GM21360 (cell line): ENCODE data around the gene CSK.
"Not testable (repeated sequence)": the region's sequence is repeated elsewhere in the genome, so short reads cannot be mapped to it uniquely, and the experiment has no call there.

Experiments used
- ATAC-seq: cut with Tn5 transposase; IDR thresholded peaks from one replicate; pipeline ENCODE4 v1.9.1; 2021; ENCODE audit warnings: mild to moderate bottlenecking, moderate library complexity; ENCODE audit not compliant: unreplicated experiment

Gene CSK

DNA sequence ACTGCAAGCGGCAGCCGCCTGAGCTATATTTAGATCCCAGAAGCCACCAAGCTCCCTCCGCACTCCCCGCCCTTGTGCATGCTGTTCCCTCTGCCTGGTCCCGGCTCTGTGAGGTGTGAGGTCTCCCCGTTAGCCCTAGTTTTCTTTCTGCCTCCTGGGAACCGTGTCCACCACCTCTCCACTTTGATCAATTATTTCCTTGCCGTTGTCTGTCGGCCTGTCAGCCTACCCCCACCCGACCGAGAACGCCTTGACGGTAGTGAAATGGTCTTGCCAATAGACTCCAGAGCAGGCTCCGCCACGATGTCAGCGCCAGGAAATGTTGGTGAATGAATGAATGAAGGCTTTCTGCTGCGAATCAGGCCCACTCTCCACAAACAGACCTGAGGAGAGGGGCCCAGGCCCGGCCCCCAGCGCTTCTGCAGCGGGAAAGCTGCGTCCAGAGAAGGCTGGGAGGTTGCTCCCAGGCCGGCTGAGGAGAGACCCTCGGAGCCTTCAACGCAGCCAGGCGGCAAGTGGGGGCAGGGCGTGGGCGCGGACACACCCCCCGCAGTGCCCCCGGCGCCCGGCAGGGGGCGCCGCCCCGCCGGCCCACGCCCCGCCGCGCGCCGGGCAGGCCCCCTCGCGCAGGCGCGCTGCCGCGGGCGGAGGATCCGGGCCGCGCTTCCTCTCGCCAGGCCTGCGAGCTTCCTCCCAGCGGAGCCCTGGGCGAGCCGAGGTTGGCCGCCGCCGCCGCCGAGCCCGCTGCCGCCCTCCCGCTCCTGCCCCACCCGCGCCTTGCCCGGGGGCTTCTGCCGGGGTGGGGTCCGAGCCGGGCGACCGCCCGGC, at the start of gene CSK:
Gene CSK, plus strand, starts transcription at position 650 of the 828 bp plus-strand sequence. CDS start 16,218 bp downstream, outside the sequence.
- peak; percentile 30 for ATAC-seq

- ATAC-seq: no peak
Measured at GRCh38 chr15:74732846-74733245, 49.0 kb upstream of the CSK start.

DNA sequence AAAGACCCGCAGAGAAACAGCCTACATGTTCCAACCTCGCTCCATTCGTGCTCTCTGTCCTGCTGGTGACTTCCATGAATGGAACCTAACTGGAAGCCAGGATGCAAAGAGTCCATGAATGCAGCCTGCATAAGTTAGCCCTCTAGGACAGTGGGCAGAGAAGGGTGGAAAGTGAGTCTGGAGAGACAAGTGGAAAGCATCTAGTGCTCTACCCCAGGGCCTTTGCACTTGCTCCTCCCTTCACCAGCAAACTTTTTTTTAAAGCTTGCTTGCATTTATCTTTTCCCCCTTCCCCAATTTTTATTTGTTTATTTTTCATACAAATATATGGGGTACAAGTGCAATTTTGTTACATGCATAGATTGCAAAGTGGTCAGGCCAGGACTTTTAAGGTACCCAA, 48.6 kb upstream of the CSK start:
- ATAC-seq: no peak

DNA sequence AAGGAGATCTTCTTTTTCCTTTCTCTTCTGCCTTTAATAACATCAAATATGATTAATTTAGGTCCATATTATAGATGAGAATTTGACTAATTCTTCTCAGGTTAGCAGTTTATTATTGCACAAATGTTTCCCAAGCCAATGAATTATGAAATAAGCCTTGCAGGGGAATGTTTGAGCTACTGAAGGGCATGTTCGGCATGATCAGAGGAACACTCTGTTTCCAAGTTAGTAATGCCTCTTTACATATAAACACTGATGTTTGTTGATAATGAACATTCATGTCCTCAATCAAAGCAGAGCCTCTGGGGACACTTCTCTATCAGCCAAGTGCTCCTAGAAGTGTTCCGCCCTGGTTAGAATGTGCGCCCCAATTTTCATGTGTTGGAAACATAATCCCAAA, 46.6 kb upstream of the CSK start:
- no peak for ATAC-seq

DNA sequence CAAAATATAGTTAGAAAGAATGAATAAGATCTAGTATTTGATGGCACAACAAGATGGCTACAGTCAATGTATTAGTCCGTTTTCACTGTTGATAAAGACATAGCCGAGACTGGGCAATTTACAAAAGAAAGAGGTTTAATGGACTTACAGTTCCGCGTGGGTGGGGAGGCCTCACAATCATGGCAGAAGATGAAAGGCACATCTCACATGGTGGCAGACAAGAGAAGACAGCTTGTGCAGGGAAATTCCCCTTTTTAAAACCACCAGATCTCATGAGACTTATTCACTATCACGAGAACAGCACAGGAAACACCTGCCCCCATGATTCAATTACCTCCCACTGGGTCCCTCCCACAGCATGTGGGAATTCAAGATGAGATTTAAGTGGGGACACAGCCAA, 43.6 kb upstream of the CSK start:
- ATAC-seq: not testable (repeated sequence)

GRCh38 chr15:74742422-74742821, 39.5 kb upstream of the CSK start:
- no peak for ATAC-seq

- no peak for ATAC-seq
Measured at GRCh38 chr15:74746389-74746788, 35.5 kb upstream of the CSK start.

- ATAC-seq: no peak
Measured at GRCh38 chr15:74748322-74748946, 33.4 kb upstream of the CSK start, which contains the start of gene CYP1A2. CYP1A2 (plus strand) TSS chr15:74748845; CDS start chr15:74749739, 894 bp downstream.

DNA sequence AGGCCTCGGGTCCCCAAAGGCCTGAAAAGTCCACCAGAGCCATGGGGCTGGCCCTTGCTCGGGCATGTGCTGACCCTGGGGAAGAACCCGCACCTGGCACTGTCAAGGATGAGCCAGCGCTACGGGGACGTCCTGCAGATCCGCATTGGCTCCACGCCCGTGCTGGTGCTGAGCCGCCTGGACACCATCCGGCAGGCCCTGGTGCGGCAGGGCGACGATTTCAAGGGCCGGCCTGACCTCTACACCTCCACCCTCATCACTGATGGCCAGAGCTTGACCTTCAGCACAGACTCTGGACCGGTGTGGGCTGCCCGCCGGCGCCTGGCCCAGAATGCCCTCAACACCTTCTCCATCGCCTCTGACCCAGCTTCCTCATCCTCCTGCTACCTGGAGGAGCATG, 32.0 kb upstream of the CSK start:
- ATAC-seq: no peak

GRCh38 chr15:74750751-74751150, 31.1 kb upstream of the CSK start:
- no peak for ATAC-seq

GRCh38 chr15:74752011-74752410, 29.9 kb upstream of the CSK start:
- no peak for ATAC-seq

- no peak for ATAC-seq
Measured at GRCh38 chr15:74752531-74752930, 29.3 kb upstream of the CSK start.

DNA sequence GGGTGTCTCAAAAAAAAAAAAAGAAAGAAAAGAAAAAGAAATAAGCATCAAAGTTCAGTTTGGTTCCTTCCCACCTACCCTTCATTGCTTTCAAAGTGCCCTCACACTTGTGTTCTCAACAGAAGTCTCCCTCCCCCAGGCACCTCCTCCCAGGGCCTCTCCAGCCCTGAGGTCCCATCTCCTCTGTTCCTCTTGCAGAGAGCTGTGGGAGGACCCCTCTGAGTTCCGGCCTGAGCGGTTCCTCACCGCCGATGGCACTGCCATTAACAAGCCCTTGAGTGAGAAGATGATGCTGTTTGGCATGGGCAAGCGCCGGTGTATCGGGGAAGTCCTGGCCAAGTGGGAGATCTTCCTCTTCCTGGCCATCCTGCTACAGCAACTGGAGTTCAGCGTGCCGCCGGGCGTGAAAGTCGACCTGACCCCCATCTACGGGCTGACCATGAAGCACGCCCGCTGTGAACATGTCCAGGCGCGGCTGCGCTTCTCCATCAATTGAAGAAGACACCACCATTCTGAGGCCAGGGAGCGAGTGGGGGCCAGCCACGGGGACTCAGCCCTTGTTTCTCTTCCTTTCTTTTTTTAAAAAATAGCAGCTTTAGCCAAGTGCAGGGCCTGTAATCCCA, 27.2 kb upstream of the CSK start:
- no peak for ATAC-seq

DNA sequence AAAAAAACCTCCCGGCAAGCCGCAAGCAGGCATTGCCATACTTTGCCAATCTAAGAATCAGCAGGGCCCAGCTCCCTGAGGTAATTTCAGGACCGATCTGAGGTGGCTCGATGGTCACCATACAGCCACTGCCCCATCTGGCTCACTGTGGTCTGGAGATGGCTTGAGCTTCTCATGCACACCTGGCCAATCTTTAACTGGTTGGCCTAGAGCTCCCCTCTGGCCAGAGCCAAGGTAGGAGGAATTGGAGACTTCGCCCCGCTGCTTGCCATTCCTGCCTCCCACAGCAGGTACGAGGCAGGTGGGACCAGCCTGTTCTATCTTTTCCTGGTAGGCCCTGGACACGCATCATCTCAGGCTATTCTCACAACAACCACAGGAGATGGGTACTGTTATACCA, 23.1 kb upstream of the CSK start:
- no peak for ATAC-seq

- no peak for ATAC-seq
Measured at GRCh38 chr15:74762791-74763150, 19.1 kb upstream of the CSK start.

DNA sequence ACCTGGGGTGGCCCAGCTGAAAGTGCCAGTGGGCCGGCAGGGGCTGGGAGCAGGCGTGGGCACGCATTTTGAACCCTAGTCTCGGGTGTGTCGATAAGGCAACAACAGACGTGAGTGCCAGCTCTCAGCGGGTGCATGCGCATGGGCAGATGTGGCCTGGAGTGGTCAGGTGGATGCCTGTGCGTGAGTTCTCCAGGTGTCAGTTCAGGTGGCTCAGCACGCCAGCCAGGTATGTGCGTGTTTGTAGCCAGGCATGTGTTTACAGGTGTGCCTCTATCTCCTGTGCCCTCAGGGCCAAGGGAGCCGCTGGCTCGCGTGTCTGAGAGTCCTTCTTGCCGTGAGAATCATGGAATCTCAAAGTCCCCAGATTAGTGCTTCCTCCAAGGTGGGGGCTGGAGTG, 18.5 kb upstream of the CSK start:
- ATAC-seq: no peak

- ATAC-seq: no peak
Measured at GRCh38 chr15:74767167-74768098, 14.4 kb upstream of the CSK start.

DNA sequence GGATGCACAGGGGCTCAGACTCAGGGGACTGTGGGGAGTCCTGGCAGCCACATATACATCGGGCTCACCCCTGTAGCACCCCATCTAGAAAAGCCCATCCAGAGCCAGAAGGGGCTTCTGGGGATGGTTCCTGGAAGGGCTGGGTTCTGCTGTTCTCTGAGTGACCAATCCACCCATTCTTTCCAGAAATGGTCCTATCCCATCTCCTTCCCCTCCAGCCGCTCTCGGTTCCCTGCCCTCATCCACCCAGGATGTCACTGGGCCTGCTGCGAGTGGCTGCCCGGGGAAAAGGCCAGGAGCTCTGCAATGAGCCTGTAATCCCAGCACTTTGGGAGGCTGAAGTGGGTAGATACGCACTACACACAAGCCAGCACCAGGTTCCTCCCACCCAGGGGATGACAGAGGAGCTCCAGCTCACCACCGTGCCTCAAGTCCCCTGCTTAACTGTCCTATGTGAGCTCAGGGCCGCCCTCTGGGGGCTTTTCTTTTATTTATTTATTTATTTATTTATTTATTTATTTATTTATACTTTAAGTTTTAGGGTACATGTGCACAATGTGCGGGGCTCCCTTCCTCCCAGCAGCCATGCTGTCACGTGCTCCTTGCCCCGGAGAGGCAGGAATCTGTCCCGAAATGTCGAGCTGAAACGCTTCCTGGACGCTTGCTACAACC, 13.6 kb upstream of the CSK start:
- ATAC-seq: no peak

DNA sequence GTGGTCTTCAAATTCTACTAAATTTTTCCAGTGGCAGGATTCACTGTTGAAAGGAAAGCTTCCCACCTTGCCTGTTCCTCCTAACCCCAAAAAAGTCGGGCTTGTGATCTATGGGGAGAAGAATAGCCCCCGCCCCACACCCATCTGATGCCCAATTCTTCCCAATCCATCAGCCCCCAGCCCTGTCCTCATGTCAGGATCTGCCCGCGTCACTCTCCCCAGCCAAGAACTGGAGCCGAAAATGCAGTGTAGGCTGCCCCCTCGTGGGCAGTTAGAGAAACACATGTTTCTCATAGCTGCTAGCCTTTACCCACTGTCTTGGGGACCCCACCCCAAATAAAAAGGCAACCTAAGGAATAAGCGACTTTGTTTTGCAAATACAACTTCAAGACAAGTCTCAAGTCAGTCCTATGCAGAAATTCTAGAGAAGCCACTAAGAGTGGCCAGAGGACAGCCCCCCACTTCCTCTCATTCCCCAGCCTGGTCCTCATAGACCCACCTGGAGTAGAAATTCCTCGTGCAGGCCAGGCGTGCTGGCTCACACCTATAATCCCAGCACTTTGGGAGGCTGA, 13.0 kb upstream of the CSK start:
- no peak for ATAC-seq

- no peak for ATAC-seq
Measured at GRCh38 chr15:74769463-74770025, 12.3 kb upstream of the CSK start.
